ENCODE data around the gene OR1L4. TPM values are rescaled to one million over a fixed set of nuclear protein-coding genes. Genes with fewer than 3 reads are reported as not detected.

OR1L4 gene
- total and polyA plus RNA-seq, 2 of the 8 experiments (the other 6 are each of a cell fraction or from before 2014, with no cell fraction given) = not detected

- Histone ChIP-seq H2BK20ac (ENCODE audit: low read length) (no peak overlapping the region), H2AK5ac (ENCODE audit: low read depth, low read length) (no peak overlapping the region), H3K4ac (replicated peaks; ENCODE audit: insufficient read length, low read depth, low read length) (no peak overlapping the region), H2AFZ (ENCODE audit: low read length) (no peak overlapping the region), H3K4me3 (ENCODE audit: extremely low read depth in 1 of 4, insufficient read depth in 2 of 4, low read depth in 3 of 4, low read length in 4 of 4) (no peak overlapping the region), H2BK5ac (ENCODE audit: low read depth, low read length) (no peak overlapping the region), H3K79me2 (ENCODE audit: control insufficient read depth in 1 of 2, insufficient read depth in 2 of 2, low read length in 2 of 2) (no peaks in the 10 kb centered on the region), H4K8ac (ENCODE audit: extremely low read depth, insufficient read depth, low read length) (no peak overlapping the region), H3K14ac (ENCODE audit: insufficient read length) (no peak overlapping the region), H3K9me3 (ENCODE audit: insufficient read depth in 2 of 2, low read depth in 1 of 2, low read length in 1 of 2) (peaks cover 34 to 60% of the 10 kb centered on the region in 2 experiments), H4K20me1 (replicated peaks in 1 of 2; ENCODE audit: control insufficient read depth in 1 of 2, insufficient read depth in 2 of 2, low read length in 2 of 2) (no peaks in the 10 kb centered on the region), H3K79me1 (ENCODE audit: low read depth, low read length) (no peaks in the 10 kb centered on the region), H3K4me1 (replicated peaks in 1 of 4; ENCODE audit: control insufficient read depth in 3 of 4, insufficient read depth in 4 of 4, low read length in 3 of 4) (no peaks in the 10 kb centered on the region), H4K91ac (replicated peaks; ENCODE audit: insufficient read length, low read length) (no peak overlapping the region), H3K56ac (replicated peaks; ENCODE audit: insufficient read length, low read depth, low read length) (no peak overlapping the region), H3K4me2 (ENCODE audit: insufficient read depth in 1 of 2, low read depth in 2 of 2, low read length in 2 of 2) (no peak overlapping the region), H3K18ac (ENCODE audit: extremely low read depth, low read length) (no peak overlapping the region), H3K27me3 (replicated peaks in 1 of 4; ENCODE audit: control insufficient read depth in 3 of 4, extremely low read depth in 1 of 4, insufficient read depth in 3 of 4, low read length in 3 of 4) (no peaks in the 10 kb centered on the region), H3K27ac (ENCODE audit: low read depth, low read length) (no peak overlapping the region), H2BK15ac (ENCODE audit: low read length) (no peak overlapping the region), H2BK12ac (ENCODE audit: low read depth, low read length) (no peak overlapping the region), H3K36me3 (ENCODE audit: control insufficient read depth in 2 of 4, insufficient read depth in 4 of 4, low read length in 3 of 4) (no peaks in the 10 kb centered on the region), H3K9ac (replicated peaks in 1 of 4; ENCODE audit: extremely low read depth in 1 of 4, low read depth in 3 of 4, low read length in 3 of 4) (no peak overlapping the region), H2BK120ac (replicated peaks; ENCODE audit: low read depth, low read length) (no peak overlapping the region), H3K23me2 (ENCODE audit: low read depth, low read length) (no peaks in the 10 kb centered on the region), H4K5ac (ENCODE audit: insufficient read length, low read depth, low read length) (no peak overlapping the region), H3K23ac (ENCODE audit: insufficient read length) (no peak overlapping the region)
- POLR2A ChIA-PET (ENCODE audit: partially characterized antibody) = no interaction called here
- 31 to 100% methylated on average over 1 to 2 of the region's 2 CpGs for WGBS, 2 experiments (ENCODE audit: extremely low coverage in 1 of 2, insufficient coverage in 1 of 2, insufficient read length in 1 of 2, insufficient replicate concordance in 2 of 2, low coverage in 1 of 2, low lambda C conversion rate in 2 of 2, missing lambda C conversion rate in 1 of 2)
- DNase-seq (ENCODE audit: low read depth in 1 of 2, low spot score in 2 of 2) (no peak), FAIRE-seq (no peak)
- CTCF ChIA-PET (ENCODE audit: partially characterized antibody) = no interaction called here
- no peak for TF ChIP-seq CTCF (IDR thresholded peaks at IDR 0.05; ENCODE audit: control extremely low read depth in 1 of 3, insufficient read depth in 1 of 3, low read depth in 1 of 3, low read length in 3 of 3)
These were observed 31.0 kb downstream of the OR1L4 start for GRCh38 chr9:122754825-122755224.
